ENCODE measurements around the gene NR5A2.
A peak's percentile ranks its signal among the peaks of the same experiment; 100 is the strongest.

Gene NR5A2

DNA sequence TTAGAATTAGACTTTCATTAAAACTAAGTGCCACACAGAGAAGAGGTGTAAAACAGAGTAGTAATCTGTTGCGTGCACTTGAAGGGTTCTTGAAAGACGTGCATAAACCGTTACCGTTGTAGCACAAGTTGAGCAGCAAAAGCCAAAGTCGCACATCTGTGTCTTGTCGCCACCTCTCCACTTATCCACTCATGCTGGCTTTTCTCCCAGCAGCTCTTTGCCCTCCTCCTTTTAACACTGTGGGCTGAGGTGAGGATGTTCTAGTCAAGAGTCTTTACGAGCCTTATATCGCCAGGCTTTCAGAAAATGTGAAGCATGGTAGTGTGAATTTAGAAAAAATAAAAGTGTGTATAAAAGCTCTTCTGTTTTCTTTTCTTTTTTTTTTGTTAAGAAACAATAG is 48.0 kb downstream of the NR5A2 start:
- no peak for DNase-seq

DNA sequence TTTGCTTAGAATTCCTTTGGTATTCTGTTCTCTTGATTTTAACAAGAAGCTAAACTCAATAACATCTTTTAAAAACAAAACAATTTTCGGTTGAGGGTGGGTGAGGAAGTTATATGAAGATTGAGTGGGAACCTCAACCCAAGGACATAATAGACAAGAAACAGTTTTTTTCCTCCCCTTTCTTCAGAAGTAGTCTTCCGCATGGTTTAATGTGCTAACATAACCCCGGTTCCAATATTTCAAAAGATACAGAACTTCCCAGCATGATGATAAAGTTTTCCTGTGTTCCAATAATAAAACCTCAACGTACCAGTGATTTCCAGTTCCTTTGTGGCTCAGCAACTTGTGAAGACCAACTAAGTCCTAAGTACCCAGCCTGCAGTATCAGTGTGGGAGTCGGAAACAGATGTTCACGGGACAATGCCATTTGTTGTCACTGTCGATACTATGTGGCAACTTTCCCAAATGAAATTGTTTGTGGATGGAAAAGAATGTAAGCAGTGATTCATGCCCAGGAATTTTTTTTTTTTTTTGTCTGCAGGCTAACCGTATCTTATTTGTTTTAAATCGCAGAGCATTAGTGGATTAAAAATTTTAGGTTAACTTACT is 48.5 kb downstream of the NR5A2 start:
- DNase-seq: peak; percentile 43

DNA sequence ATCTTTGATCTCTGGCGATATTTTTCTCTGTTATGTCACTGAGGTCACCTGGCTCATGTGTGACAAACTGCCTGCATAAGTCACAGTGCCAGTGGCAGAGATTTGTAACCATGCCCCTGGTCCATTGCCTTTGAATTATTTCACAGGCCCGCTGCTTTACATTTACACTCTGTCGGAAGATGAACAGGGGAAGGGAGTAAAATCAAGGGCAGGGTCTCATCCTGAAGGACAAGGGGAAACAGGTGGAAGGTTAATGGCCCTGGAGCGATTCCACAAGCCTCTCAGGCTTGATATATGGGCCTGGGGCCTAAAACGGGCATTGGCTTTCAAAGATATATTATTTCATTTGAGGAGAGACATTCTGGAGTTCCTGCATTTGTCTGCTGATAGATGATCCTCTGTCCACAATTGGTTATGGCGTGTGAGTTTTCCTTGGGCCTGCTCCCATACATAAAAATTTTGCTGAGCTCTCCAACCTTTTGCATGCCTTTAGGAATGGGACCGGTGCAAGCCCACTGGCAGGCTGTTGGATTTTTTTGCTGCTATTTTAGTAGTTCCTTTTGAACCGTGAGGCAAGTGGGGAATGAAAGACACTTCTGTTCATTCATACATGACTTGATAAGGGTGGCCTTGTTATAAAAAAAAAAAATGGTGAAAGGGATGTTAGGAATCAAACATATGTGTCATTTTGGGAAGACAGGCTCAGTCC is 51.9 kb downstream of the NR5A2 start:
- DNase-seq: peak; percentile 20

DNA sequence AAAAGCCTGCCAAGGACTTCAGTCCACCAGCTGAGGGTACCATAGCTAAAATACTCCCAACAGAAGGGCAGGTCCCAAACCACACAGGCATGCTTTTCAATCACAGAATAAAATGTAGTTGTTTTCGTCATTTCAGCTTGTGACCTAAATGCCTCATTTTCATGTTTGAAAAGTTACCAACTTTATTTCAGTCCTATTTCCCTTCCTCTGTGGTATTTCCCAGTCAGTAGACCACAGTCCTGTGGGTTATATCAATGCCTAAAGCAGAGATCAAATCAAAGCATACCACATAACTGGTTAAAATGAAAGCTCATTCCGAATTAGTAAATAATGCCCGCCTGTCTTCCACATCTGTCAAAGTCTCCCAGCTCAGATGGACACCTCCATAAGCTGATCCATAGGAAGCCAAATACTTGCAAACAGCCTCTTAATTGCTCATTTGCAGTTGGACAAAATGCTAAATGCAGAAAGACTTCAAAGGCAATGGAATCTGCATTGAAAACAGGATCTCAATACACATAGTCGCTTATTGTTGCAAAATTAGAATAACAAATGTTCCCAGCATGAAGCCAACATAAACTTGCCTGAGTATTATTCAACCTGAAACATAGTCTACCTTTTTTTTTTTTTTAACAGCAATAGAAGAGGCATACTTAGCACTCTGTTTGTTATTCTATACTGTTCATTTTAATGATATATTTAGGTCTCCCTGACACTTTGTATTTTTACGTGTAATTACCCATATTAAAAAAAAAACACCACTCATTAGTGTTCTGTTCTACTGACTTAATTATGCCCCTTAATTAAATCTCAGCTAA is 53.9 kb downstream of the NR5A2 start:
- DNase-seq: no peak

DNA sequence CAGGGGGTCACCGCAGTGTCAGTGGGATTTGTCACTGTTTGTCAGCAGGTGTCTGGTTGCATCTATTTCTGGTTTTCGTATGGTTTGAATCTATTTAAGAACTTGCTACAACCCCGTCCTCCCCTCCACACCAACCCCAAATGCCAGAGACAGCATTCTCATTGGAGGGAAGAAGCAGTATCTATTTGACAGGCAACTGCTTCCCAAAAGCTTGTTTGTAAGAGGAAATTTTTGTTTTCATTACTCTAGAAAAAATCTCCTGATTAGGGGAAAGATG is 54.4 kb downstream of the NR5A2 start:
- DNase-seq: no peak

DNA sequence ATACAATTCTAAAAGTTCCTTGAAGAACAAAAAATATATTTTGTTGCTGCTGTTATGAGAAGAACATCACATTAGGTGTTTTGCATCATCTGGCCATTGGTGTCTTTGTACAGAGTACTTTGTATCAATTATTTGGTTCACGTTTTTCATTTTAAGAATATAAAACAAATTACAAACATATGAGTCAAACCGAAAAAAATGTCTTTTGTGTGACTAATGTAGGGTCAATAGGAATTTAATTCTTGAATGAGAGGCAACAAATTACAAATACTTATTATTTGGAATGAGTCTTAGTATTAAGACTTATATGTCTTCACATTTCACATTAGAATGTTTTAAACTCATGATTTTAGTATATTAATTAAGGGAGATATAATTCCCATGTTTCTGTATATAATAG is 54.8 kb downstream of the NR5A2 start:
- no peak for DNase-seq

DNA sequence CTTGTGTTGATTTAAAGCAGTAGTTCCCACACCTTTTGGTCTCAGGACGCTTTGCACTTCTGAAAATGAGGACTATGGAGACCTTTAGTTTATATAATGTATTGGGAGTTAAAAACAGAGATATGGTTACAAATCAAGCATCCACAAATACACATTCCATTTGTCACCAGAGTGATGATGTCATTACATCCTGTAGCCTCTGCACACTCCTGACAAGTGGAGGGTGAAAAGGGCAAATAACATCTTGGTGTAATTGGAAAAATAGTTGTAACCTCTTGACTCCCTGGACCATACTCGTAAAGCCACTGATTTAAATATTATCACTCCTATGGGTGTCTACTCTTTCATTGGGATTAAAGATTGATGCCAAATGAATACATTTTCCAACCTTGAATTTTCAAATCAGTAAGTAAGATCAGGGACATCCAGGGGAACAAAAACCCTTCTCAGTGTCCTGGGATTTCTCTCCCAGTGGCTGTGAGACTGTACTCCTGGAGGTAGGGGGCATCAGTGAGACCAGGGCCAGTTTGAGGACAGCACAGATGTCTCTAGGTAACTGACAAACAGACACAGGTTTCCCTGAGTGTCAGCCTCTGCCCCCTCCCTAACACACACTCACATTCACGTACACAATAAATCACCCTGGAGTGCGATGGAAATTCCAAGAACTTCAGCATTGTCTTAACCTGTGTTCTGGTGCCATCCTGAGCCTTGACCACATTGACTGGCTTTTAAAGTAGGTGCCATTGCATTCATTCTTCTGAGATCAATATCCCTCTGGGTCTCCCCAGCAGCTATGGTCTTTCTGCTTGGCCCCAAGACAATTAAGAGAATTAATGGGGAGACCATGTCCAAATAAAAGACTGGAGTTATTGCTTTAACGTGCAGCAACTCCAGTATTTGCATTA is 63.0 kb downstream of the NR5A2 start:
- DNase-seq: no peak

DNA sequence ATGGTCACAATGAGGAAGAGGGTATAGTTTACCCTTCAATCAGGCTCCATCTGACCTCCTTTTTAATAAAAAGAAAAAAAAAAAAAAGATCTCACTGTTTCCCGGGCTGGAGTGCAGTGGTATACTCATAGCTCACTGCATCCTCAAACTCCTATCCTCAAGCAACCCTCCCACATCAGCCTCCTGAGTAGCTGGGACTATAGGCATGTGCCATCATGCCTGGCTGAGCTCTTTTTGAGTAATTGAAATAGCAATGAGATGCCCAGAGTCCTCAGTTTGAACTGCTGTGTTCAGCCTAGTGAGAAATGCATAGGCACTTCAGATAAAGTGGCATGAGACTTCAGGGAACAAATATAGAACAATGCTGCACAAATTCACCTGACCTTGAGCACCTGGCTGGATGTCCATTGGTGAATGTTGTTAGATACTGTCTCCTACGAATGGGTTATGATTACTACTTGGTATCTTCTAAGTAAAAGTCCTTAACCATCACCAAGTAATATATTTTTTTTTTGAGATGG is 67.6 kb downstream of the NR5A2 start:
- DNase-seq: no peak

DNA sequence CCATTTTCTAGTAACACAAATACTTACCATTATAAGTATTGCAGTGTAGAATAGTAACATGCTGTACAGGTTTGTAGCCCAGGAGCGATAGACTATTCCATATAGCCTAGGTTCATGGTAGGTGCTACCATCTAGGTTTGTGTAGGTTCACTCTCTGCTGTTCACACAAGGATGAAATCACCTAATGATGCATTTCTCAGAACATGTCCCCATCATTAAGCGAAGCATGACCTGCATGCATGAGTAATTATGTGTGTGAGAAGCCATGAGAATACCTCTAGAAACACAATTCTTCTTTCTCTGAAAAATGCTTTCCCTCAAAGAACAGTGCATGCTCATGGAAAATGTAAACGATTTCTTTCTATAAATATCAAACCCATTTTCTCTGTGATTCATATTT is 69.3 kb downstream of the NR5A2 start:
- DNase-seq: no peak

DNA sequence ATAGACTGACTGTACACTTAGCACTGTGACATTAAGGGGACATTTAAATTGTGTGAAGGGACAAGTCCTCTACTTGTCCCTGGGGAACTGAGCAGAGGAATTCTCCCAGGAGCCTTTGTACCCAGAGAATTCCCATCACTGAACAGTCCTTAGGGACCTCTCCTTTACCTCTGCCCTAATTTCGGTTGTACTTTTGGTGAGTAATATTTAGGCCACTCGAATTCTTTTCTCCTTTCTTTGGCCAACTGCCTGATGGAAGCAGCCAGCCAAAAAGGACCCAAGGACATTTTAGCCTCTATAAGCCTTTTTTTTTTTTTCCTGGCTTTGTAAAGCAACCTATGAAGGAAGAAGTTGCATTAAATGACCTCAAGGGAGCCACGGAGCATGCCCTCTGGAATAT is 71.5 kb downstream of the NR5A2 start:
- DNase-seq: no peak

DNA sequence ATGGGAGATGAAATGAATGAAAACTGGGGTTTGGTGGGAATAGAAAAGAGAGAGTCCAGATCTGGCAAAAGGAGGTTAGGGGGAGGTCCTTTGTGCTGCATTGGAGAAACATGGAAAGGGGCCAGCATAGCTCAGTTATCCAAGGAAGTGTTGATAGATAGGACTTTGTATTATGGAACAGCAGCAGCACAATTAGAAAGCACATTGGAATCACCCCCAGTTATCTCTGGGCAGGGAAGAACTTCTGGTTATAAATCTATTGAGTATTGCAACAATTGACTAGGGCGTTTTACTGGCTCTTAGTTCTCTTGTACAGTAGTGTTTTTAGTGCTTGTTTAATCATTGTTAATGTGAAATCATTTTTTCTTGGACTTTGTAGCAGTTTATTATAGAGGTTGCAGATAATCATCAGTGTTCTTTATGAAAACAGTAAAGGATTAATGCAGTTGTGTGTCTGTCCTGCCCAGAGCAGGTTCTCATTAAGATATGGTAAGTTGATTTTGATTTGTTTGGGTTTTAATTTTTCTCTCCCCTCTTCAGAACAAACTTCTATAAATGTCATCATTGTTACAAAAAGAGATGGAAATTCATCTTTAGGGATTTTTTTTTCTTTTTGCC is 76.6 kb downstream of the NR5A2 start:
- DNase-seq: no peak

DNA sequence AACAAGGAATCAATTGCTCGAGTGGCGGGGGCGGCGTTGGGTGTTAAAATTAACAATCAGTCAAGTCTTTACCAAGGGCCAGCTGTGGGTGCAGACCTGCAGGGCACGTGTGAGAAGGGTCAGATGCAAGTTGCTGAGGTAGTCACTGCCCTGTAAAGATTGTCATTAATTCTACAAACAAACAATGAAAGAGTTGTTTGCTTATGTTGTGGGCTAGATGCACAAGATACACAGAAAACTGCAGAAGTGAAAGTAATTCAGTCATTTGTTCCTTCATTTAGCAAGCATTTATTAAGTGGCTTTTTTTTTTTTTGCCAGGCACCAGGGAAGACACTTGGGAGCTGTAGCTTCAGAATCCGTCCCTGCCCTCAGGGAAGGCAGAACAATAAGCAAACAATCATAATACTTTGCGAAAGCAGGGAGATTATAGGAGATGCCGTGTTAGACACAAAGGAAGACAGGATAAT is 79.5 kb downstream of the NR5A2 start:
- DNase-seq: no peak

DNA sequence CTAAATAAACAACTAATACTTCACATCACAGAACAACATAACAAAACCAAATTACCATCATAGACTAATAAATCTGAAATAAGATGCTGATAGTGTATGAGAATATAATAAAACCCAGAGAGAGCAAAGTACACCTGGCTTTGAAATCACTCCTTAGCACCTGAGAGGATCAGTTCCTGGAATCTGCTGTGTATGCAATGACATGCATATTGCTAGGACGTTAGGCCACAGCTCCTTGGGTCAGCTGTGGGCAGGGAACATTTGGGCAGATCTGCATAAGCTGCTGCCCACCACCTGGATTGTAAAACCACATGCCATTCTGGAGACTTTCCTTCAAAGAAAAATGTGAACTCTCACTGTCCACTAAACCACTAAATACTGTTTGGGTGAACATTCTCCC is 81.1 kb downstream of the NR5A2 start:
- DNase-seq: no peak

DNA sequence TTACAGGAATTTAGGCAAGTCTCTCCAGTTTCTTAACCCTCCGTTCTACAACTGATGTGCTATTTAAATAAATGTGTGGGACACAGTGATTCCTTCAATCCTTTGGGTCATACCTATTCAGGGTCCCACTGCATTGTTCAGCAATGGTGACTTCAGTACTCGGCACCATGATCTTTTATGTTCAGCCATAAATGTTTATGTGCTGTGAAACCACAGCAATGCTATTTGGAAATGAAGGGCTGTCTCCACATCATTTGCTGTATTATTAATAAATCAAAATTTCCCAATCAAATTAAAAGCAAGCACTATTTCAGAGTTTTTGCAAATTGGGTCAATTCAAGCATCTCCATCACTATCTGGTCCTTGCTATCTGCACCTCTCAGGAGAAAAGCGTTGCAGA is 84.8 kb downstream of the NR5A2 start:
- no peak for DNase-seq

DNA sequence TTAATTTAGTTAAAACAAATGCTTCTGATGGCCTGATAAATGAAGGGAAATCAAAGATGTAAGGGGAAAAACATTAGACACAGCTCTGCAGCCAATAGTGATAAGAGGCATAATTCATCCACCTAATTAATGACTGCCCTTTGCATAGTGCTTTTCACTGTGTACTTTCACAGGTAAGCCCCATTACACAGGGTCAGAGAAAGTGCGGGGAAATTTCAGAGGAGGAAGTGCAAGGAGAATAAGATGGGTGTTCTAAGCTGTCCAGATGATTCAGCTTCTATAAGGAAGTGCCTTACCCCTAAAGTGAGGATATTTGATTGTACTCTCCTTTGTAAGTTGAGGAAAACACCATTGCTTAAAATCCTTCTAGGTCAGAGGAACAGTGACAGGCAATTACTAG is 88.0 kb downstream of the NR5A2 start:
- no peak for DNase-seq

DNA sequence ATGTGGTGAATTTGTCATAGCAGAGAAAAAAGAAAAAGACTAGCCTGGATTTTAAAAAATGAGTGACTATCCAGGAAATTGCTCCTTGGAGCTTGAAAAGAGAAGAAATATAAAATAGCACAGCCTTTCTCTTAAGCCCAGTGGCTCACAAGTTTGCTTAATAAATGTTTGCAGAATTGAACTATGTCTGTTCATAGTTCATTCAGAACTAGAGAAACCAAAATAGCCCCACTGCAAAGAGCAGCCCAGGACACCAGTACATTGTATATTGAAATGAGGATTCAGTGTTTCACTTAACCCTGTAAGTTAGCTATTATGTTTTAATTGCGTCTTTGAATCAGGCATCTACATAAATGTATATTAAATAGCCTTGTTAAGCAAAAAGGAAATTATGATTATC is 88.8 kb downstream of the NR5A2 start:
- DNase-seq: no peak

DNA sequence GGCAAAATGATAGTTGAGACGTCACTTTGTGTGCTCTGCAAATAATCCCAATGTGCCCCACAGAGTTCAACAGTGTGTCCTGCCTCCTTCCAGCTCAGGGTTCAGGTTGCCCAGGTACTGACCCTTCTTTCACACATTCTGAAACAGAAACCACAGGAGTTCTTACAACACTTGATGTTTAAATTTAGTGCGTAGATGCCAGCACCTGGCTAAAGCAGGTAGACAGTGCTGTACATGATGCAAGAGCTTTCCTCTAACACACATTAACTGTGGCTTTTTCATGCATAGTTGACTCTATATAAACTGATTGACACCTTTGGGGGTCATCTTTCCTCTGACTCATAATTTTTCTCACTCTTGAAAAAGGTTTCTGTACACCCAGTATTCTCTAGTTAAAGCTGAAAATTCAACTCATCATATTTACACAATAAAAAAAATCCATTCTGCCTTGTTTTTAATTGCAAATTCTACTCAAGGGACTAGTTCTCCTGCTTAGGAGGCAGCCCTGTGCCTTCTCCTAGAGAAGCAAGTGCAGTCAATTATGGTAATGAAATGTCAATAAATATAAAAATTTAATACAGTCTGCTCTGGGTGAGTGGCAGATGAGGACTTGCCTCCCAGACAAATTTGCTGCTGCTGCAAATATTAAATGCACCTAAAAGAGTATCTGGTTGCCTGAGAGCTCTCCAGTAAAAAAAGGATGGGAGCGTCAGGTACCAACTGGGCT is 91.4 kb downstream of the NR5A2 start:
- no peak for DNase-seq

DNA sequence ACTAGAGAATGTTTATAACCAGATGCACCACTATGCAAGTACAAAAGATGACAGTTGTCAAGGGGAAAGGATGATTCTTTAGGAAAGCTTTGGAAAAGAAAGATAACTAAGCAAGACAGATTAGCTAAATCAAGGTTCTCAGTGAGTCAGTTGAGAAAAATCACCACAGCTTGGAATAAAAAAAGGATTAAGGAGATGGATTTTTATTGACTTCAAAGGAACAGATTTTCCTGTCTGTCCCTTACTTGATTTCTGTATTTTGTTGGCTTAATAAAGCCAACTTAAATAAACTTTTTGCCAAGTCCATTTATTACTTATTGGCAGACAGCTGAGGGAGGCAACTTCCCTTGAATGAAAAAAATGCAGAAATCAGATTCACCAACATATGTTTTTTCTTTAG is 93.9 kb downstream of the NR5A2 start:
- DNase-seq: no peak

DNA sequence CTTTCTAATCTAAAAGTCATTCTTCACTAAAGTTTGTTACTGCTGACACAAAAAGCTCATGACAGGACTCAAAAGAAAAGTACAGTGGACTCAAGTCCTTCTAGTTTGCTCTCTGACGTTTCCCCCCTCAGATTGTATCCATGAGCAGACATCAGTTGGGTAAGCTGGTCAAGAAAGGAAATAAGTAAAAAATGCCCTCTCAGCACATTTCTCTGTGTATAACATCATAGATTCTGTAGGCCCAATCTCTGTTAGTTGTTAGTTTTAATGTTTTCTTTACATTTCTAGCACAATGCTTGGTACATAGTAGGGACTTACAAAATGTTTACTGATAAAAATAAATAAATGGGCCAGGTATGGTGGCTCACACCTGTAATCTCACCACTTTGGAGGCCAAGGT is 96.8 kb downstream of the NR5A2 start:
- no peak for DNase-seq

DNA sequence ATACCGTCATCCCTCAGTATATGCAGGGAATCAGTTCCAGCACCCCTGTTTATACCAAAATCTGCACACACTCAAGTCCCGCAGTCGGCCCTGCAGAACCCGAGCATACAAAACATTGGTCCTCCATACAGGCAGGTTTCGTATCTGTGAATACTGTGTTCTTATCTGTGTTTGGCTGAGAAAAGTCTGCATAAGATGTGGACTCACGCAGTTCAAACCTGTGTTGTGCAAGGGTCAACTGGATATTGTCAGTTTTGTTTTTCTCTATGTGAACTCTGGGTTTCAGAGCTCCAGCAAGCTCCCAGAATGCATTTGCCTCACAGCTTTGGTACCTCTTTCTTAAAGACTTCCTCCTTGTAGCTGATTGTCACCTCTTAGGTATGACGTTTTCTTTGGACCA is 100.6 kb downstream of the NR5A2 start:
- DNase-seq: no peak

DNA sequence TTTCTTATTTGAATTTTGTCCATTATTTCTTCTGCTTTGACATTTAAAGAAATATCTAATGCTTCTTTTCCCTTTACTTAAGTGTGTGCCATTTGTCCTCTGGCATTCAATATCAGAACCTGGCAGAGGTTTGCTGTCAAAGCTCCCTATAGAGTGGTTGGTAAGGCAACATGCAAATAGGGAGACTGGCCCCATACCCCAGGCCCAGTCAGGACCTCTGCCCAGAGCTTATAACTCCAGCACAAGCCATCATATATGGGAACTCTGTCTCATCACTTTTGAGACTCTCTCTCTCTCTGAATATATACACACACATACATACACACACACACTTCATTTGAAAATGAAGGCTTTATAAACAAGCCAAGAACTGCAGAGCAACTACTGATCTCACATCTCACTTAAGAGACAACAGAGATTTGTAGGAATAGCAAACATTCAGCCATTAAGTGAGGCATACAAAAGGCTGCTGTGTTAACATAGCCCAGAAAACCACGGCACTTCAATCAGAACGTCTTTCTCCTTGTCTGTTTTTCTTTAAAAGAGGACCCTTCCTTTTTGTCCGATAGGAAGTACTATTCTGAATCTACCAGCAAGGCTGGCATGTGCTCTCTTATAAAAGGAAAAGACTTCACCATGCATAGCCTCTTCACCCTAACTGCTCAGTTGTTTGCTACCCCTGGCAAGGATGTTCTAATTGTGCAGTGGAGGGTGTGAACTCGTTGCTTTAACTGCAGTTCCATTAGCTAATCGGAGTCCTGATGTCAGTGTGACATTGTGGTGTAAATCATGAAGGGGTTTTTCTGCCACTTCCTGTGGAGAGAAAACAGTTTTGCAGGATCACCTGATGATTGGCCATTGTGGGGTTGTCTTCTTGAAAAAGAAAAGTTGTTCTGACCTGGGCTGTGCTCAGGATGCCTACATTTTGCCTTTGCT is 101.7 kb downstream of the NR5A2 start:
- DNase-seq: no peak

Measured in femur (tissue), 1 donor.